Activated naive CD4-positive, alpha-beta T cell treated with anti-CD3 and anti-CD28 coated beads, Interleukin-2, amount 50 U/mL, for 72 hours (primary cell): Measurements from ENCODE around the gene PTPN22. TPM values are rescaled to one million over a fixed set of nuclear protein-coding genes. Genes with fewer than 3 reads are reported as not detected.
A peak's percentile ranks its signal among the peaks of the same experiment; 100 is the strongest.
"Not testable (repeated sequence)": the region's sequence is repeated elsewhere in the genome, so short reads cannot be mapped to it uniquely, and the experiment has no call there.

Experiments used
- ATAC-seq, 2 donors: fragments of 150-1000 bp; cut with Tn5 transposase; 2 replicates each; pipeline ENCODE4 v1.10.0; 2021; ENCODE audit warnings: mild to moderate bottlenecking in 2 of 2, moderate library complexity in 2 of 2
- DNase-seq, 2 donors: peaks; one replicate each; pipeline ENCODE4 v3.0.0; 2021 to 2022; ENCODE audit warnings: low spot score in 2 of 2
- H3K27ac Mint-ChIP-seq, 2 donors: one replicate each; pipeline ENCODE4 v1.8.0; 2022; ENCODE audit warnings: mild to moderate bottlenecking in 2 of 2, mixed read lengths in 2 of 2
- H3K36me3 Mint-ChIP-seq, 2 donors: one replicate each; pipeline ENCODE4 v1.8.0; 2022; ENCODE audit warnings: mixed read lengths in 2 of 2
- H3K9me3 Mint-ChIP-seq, 2 donors: one replicate each; pipeline ENCODE4 v1.8.0; 2022; ENCODE audit warnings: mixed read lengths in 2 of 2
- total RNA-seq, 2 donors: library from RNA; stranded (reverse); gene quantifications; one replicate each; pipeline ENCODE4 v1.2.3, GENCODE V29; 2022

Gene PTPN22
- total RNA-seq, 2 donors from 2014 or later, result 54.4 to 55.3 TPM

- peak overlapping the region in 1 of 2 donors; percentile 35 for H3K27ac Mint-ChIP-seq
- DNase-seq, result no peak
- ATAC-seq, result no peak
Observed at GRCh38 chr1:113860891-113861290, 10.6 kb downstream of the PTPN22 start.

GRCh38 chr1:113859478-113860175, 11.9 kb downstream of the PTPN22 start:
- ATAC-seq, result peak in 1 of 2 donors; percentile 43
- Mint-ChIP-seq H3K27ac (peak overlapping the region in 1 of 2 donors; percentile 5), H3K9me3 (no peaks in the 10 kb centered on the region), H3K36me3 (peaks cover 20 to 58% of the 10 kb centered on the region in 2 donors)
- no peak for DNase-seq

More at GRCh38 chr1:113860891-113861290, 10.6 kb downstream of the PTPN22 start:
- H3K36me3 Mint-ChIP-seq, result peaks cover 12 to 57% of the 10 kb centered on the region in 2 donors
- no peaks in the 10 kb centered on the region for H3K9me3 Mint-ChIP-seq

- Mint-ChIP-seq H3K27ac (no peak overlapping the region), H3K9me3 (no peaks in the 10 kb centered on the region), H3K36me3 (peaks cover 21 to 58% of the 10 kb centered on the region in 2 donors)
- ATAC-seq (no peak), DNase-seq (no peak)
Observed at GRCh38 chr1:113858982-113859381, 12.5 kb downstream of the PTPN22 start.

- ATAC-seq (no peak), DNase-seq (no peak)
- Mint-ChIP-seq H3K36me3 (peaks cover 21 to 57% of the 10 kb centered on the region in 2 donors), H3K9me3 (no peaks in the 10 kb centered on the region), H3K27ac (peak overlapping the region in 1 of 2 donors; percentile 6)
Observed at GRCh38 chr1:113858418-113858817, 13.1 kb downstream of the PTPN22 start.

- ATAC-seq (no peak), DNase-seq (no peak)
- Mint-ChIP-seq H3K27ac (no peak overlapping the region), H3K9me3 (no peaks in the 10 kb centered on the region), H3K36me3 (peaks cover 21 to 50% of the 10 kb centered on the region in 2 donors)
Observed at GRCh38 chr1:113857776-113858175, 13.7 kb downstream of the PTPN22 start.

GRCh38 chr1:113856401-113856790, 15.1 kb downstream of the PTPN22 start:
- DNase-seq (no peak), ATAC-seq (no peak)
- Mint-ChIP-seq H3K36me3 (peaks cover 21 to 44% of the 10 kb centered on the region in 2 donors), H3K9me3 (no peaks in the 10 kb centered on the region), H3K27ac (no peak overlapping the region)

GRCh38 chr1:113855630-113856400, 15.7 kb downstream of the PTPN22 start:
- no peaks in the 10 kb centered on the region for H3K9me3 Mint-ChIP-seq
- peaks cover 21 to 44% of the 10 kb centered on the region in 2 donors for H3K36me3 Mint-ChIP-seq
- no peak for DNase-seq
- H3K27ac Mint-ChIP-seq, result peak overlapping the region in 1 of 2 donors; percentile 12
- ATAC-seq, result no peak

- Mint-ChIP-seq H3K27ac (no peak overlapping the region), H3K36me3 (peaks cover 21 to 40% of the 10 kb centered on the region in 2 donors), H3K9me3 (no peaks in the 10 kb centered on the region)
- DNase-seq (no peak), ATAC-seq (peak in 1 of 2 donors; percentile 66)
Observed at GRCh38 chr1:113854234-113854633, 17.3 kb downstream of the PTPN22 start.

GRCh38 chr1:113852694-113853093, 18.8 kb downstream of the PTPN22 start:
- ATAC-seq, H3K27ac Mint-ChIP-seq, H3K9me3 Mint-ChIP-seq, DNase-seq: not testable (repeated sequence)
- peaks cover 19 to 44% of the 10 kb centered on the region in 2 donors for H3K36me3 Mint-ChIP-seq

- Mint-ChIP-seq H3K9me3 (peaks cover 0 to 4% of the 10 kb centered on the region in 2 donors), H3K36me3 (peaks cover 17 to 49% of the 10 kb centered on the region in 2 donors), H3K27ac (peak overlapping the region in 1 of 2 donors; percentile 40)
- no peak for DNase-seq
- no peak for ATAC-seq
Observed at GRCh38 chr1:113850127-113850796, 21.2 kb downstream of the PTPN22 start.

GRCh38 chr1:113849072-113849471, 22.4 kb downstream of the PTPN22 start:
- ATAC-seq (no peak), DNase-seq (no peak)
- H3K36me3 Mint-ChIP-seq, result peaks cover 11 to 38% of the 10 kb centered on the region in 2 donors
- no peak overlapping the region for H3K27ac Mint-ChIP-seq
- peaks cover 0 to 4% of the 10 kb centered on the region in 2 donors for H3K9me3 Mint-ChIP-seq

- Mint-ChIP-seq H3K27ac (no peak overlapping the region), H3K9me3 (peaks cover 0 to 4% of the 10 kb centered on the region in 2 donors), H3K36me3 (peaks cover 11 to 46% of the 10 kb centered on the region in 2 donors)
- DNase-seq (no peak), ATAC-seq (no peak)
Observed at GRCh38 chr1:113846391-113847035, 25.0 kb downstream of the PTPN22 start.

- peaks cover 7 to 31% of the 10 kb centered on the region in 2 donors for H3K36me3 Mint-ChIP-seq
- no peaks in the 10 kb centered on the region for H3K9me3 Mint-ChIP-seq
- H3K27ac Mint-ChIP-seq, result no peak overlapping the region
- DNase-seq, result no peak
- ATAC-seq, result no peak
Observed at GRCh38 chr1:113836534-113836933, 35.0 kb downstream of the PTPN22 start.

- Mint-ChIP-seq H3K27ac (no peak overlapping the region), H3K36me3 (peaks cover 5 to 23% of the 10 kb centered on the region in 2 donors), H3K9me3 (no peaks in the 10 kb centered on the region)
- DNase-seq (no peak), ATAC-seq (no peak)
Observed at GRCh38 chr1:113835686-113836290, 35.7 kb downstream of the PTPN22 start.

- no peaks in the 10 kb centered on the region for H3K9me3 Mint-ChIP-seq
- ATAC-seq (no peak), DNase-seq (no peak)
- no peak overlapping the region for H3K27ac Mint-ChIP-seq
- peaks cover 0 to 15% of the 10 kb centered on the region in 2 donors for H3K36me3 Mint-ChIP-seq
Observed at GRCh38 chr1:113834716-113835115, 36.8 kb downstream of the PTPN22 start.

- H3K9me3 Mint-ChIP-seq, result no peaks in the 10 kb centered on the region
- peaks cover 0 to 14% of the 10 kb centered on the region in 2 donors for H3K36me3 Mint-ChIP-seq
- no peak overlapping the region for H3K27ac Mint-ChIP-seq
- DNase-seq (no peak), ATAC-seq (no peak)
Observed at GRCh38 chr1:113830039-113830438, 41.5 kb downstream of the PTPN22 start.
